ENCODE measurements around the gene IGSF21.

GRCh38 chr1:18328803-18329202, 221.2 kb downstream of the IGSF21 start:
- TF ChIP-seq POLR2A (IDR thresholded peaks at IDR 0.05) (no peak), CTCF (IDR thresholded peaks at IDR 0.05) (no peak), POLR2AphosphoS5 (IDR thresholded peaks at IDR 0.05) (no peak)

Data from prostate gland (tissue), 2 donors.